Measurements from ENCODE around the gene TFCP2.
A peak's percentile ranks its signal among the peaks of the same experiment; 100 is the strongest.
"Not testable (repeated sequence)": the region's sequence is repeated elsewhere in the genome, so short reads cannot be mapped to it uniquely, and the experiment has no call there.

Gene TFCP2, protein sequence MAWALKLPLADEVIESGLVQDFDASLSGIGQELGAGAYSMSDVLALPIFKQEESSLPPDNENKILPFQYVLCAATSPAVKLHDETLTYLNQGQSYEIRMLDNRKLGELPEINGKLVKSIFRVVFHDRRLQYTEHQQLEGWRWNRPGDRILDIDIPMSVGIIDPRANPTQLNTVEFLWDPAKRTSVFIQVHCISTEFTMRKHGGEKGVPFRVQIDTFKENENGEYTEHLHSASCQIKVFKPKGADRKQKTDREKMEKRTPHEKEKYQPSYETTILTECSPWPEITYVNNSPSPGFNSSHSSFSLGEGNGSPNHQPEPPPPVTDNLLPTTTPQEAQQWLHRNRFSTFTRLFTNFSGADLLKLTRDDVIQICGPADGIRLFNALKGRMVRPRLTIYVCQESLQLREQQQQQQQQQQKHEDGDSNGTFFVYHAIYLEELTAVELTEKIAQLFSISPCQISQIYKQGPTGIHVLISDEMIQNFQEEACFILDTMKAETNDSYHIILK

DNA sequence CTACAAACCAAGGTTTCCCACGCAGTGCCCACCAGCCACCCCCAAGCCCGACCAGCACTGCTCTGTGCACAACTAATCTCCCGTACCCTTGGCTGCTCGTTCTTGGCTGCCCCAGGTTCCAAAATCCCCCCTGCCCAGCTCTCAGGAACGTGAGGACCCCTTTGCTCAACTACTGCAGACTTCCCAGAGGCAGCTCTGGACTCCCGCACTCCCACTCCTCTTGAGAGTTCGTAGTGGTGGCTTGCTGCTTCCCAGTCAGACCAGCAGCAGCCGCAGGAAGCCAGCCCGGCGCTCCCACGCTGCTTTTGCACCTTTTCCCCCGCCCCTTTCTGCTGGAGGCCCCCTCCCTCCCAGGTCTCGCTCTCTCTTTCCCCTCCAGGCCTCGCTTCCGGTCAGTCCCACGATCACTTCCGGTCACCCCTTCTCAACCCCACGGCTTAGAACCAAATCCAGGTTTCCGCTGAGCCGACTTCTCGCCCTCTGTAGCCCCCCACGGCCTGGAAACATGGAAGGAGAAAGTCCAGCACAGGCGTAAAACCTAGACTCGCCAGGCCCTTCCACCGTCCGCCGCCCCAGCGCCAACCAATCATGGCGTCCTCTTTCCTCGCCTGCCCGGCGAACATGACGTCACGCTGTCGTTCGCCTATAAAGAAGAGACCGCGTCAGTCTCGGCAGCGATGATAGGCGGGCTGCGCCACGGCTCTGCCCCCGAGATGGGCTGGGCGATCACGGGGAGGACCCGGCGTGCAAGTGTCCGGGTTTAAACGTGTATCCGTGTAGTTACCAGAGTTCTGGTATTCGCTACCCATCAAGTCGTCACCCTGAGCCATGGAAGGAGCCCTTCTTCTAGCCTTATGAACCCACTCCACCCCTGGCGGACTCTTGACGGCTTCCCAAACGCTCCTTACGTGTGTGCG is at the start of gene TFCP2:
Gene TFCP2, minus strand, starts transcription at position 621 of the 917 bp plus-strand sequence. CDS start 713 bp downstream, outside the sequence.
- peak; percentile 97 for DNase-seq

DNA sequence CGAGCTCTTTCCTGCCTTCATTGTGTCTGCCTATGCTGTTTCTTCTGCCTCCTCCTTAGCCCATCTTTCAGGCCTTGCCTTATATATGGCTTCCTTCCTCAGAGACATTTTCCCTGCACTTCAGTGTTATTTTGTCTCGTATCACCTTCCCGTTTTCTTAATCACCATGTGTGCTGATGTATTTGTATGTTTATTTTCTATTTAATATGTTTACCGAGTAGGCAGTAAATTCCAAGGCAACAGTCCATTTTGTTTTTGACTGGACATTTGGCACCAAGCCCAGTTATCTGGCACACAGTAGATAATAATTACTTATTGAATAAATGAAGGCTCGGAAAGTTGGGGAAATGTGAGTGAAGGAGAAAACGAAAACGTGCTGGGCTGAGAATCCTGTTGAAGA is 49.5 kb upstream of the TFCP2 start:
- DNase-seq, result no peak

DNA sequence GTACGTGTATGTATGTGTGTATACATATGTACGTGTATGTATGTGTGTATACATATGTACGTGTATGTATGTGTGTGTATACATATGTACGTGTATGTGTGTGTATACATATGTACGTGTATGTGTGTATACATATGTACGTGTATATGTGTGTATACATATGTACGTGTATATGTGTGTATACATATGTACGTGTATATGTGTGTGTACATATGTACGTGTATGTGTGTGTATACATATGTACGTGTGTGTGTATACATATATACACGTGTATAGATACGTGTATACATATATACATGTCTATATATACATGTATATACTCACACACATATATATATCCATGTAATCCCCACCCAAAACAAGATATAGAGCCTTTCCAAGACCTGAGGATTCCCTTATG is 46.9 kb upstream of the TFCP2 start:
- DNase-seq, result not testable (repeated sequence)

DNA sequence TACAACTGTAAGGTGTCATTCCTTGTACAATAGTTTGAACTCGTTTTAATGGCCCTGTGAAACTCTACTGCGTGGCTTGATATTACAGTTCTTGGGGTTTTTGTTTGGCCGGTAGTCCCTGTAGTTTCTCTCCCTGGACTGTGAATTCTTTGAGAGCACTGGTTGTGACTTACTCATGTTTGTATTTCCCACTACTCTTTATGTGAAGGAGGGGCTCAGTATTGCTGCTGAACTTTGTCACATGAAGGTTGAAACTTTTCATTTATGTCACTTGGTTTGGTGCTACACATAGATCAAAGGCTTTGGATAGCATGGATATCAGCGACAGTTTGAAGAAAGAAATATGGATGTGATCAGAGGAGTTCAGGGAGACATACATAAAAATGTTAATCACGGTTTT is 46.4 kb upstream of the TFCP2 start:
- DNase-seq, result no peak

DNA sequence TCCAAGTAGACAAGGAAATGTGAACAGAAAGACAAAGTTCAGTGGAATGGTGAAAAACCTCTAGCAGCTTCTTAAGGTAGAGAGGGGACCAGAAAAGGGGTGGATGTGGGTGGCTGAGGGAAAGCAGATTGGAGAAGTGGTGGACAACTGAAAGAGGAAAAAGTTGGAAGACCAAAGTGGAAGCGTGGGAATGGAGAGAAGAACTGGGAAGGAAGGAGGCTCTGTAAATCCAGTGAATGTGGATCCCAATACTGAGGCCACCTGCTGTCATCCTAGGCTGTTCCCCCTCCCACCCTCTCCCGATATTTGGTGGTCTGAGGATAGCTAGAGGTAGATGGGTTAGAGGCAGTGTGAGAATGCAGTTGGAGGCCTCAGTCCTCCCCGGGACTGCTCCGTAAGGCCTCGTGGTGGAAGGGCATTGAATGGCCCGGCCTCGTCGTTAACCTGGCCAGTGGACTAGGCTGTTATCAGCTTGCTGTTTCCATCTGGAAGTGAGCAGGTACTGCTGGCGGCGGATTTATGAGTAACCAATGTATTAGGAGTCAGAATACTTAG is 45.7 kb upstream of the TFCP2 start:
- DNase-seq, result no peak

DNA sequence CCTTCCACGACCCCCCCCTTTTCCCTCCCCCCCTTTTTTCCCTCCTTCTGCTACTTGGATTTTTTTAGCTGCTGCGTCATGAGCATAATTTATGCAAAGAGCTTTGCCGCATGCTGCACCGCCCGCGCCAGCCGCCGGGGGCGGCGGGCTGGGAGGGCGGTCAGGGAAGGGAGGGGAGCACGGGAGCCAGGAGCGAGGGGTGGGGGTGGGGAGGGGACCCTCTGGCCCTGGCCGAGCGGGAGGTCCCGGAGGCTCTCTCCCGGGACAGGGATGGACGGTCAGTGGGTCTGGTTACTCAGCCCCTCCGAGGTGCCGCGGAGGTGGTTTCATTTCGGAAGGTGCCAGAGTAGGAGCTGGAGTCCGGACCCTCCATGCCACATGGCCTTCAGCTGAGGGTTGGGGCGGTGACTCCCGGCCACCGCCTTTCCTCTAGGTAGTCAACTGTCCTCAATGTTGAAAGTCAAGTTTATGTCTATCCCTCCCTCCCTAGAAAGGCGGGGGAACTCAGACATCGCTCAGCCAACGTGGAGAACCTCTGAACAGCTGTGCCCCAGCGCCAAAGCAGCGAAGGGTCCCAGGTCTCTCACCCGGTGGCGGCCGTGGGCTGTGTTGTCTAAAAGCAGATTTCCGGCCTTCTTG is 45.2 kb upstream of the TFCP2 start, which contains the start of gene POU6F1:
Gene POU6F1, minus strand, starts transcription at position 95 of the 639 bp plus-strand sequence. CDS start 11,226 bp downstream, outside the sequence.
- DNase-seq, result peak; percentile 76

DNA sequence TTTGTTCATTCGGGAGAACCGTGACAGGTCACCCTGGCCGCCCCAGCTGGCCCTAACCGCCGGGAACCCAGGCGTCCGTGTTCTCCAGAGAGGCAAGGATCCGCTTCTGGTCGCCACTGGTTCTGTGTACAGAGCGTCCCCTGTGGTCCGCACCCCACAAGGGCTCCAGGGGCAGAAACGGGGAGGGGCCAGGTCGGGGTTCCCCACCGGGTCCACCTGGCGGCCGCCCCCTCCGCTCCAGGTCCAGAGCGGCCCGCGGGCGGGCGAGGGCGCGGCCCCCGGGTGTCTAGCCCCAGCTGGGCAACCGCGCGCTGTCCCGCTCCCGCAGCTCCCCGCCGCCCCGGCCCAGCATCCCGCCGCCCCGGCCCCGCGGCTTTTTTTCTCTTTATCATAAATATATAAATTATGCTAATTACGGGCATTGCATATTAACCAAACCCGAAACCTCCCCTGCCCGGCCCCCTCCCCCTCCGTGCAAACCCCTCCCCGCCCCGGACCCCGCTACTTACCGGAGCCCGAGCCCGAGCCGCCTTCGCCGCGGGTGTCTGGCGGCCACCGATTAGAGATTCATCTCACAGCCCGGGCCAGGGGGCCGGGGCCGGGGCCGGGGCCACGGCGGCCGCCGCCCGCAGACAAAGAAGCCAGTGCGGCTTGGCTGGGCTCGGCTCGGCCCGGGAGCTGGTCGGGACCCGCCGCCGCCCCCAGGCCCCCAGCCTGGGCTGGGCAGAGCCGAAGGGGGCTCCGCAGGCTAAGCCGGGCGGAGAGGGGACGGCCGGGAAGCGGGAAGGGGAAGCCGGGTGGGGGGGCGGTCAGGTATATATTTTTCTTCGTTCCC is 44.4 kb upstream of the TFCP2 start:
- peak; percentile 16 for DNase-seq

DNA sequence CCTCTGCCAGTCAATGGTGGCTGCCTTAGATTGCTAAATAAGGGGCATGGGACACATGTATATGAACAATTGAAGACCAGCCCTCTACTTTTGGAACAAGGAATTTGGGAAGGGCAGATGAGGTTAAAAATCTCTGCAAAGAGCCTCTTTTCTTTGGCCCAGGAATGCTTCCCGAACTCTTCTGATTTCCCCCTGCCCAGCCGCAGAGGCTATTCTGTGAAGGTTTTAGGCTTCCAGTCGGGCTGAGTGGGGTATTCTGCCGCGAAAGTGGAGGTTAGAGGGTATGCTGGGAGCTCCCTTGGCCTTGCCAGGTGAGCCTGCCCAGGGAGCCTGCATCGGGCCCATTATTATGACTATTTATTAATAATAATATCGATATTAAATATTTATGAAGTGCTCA is 43.7 kb upstream of the TFCP2 start:
- DNase-seq, result no peak

DNA sequence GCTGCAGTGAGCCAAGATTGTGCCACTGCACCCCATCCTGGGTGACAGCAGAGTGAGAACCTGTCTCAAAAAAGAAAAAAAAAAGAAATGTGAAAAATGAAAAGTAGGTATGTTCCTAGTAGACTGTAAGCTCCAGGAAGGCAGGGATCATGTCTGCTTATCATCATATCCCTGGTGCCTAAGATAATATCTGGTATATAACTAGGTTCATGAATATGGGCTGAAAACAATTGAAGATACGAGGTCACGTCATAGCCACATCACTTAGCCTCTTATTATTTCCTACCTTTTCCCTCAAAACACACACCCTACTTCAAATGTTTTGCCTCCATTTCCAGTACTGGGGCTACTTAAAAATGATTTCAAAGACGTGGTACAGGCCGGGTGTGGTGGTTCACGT is 42.0 kb upstream of the TFCP2 start:
- DNase-seq, result no peak

DNA sequence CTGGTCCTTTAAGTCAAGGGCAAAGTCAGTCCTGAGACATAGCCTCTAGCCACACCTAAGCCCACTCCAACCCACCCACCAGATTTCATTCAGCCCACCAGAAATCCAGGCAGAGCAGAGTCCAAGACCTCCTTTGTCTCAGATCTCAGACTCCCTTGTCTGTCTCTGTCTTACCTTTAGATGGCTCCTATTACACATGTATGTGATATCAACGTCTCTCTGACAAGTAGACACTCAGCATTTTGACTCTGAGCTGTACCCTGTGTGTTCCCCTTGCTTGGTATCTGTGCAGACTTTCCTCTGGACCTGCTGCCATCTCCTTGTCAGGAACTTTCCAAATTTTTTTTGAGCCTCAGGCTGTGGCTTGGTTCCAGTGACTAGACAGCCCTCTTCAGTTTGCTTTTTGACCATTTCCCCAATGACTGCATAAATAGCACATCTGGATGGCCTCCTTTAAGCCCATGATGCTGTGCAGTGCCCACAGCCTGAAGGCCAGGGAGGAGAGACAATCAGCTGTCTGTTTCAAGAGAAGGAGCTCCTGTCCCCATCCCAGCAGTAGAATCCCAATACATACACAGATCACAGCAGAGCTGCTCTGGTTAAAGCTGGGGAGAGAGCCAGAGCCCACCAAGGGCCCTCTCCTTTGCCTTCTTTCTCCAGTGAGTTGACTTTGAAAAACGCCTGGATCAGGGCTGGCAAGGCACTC is 37.9 kb upstream of the TFCP2 start:
- DNase-seq, result no peak

DNA sequence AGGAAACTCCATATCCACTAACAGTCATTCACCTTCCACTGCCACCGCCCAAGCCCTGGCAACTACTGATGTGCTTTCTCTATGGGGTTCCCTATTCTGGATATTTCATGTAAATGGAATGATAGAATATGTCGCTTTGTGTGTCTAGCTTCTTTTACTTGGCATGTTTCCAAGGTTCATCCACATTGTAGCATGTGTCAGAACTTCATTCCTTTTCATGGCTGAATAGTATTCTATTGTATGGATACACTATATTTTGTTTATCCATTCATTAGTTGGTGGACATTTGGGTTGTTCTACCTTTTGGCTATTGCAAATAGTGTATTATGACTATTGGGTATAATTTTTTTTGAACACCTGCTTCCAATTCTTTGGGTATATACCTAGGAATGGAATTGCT is 36.3 kb upstream of the TFCP2 start:
- no peak for DNase-seq

DNA sequence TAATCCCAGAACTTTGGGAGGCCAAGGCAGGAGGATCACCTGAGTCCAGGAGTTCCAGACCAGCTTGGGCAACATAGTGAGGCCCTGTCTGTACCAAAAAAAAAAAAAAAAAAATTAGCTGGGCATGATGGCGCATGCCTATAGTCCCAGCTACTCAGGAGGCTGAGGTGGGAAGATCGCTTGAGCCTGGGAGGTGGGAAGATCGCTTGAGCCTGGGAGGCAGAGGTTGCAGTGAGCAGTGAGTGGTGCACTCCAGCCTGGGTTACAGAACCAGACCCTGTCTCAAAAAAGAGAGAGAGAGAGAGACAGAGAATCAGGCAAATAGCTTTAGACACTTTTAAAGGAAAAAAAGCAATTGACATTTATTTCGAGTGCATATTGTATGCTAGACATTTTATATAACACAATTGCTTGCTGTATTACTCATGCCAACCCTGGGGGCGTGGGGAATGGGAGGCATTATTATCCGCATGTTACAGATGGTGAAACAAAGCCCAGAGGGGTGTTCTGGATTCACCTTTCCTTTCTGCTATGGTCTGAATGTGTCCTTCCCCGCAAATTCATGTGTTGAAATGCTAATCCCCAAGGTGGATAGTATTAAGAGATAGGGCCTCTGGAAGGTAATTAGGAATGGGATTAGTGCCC is 35.2 kb upstream of the TFCP2 start:
- DNase-seq, result no peak

DNA sequence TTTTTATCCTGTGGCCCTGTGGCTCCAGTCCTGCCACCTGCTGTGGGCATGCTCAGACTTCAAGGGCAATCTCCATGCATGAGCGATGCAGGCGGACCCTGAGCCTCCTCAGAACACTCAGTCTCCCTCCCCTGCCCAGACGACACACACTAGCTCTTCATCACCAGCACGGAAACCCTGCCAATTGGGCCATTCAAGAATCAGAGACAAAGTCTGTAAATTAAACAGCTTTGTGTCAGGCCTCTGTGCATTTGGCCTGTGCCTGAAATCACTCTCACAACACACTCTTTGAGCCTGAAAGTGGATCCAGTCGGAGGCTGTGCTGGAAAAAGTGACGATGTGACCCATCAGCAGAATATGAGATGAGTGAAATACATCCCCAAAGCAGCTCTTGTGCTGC is 32.4 kb upstream of the TFCP2 start:
- no peak for DNase-seq

DNA sequence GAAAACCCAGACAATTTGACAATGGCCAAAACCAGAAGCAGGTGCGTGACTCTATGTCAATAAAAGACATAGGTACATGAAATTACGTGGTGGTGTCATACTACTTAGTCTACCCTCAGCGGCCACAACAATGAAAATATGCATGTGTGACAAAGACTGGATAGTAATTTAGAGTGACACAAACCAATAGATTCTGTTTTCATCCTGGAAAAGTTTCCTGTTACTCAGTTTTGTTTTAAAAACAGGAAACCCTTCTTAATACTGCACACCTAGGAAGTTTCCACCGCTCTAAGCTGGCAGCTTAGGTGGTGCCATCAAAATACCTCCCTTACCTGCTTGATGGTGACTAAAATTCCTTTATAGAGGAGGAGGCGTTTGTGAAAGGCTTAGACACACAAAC is 29.8 kb upstream of the TFCP2 start:
- DNase-seq, result no peak

DNA sequence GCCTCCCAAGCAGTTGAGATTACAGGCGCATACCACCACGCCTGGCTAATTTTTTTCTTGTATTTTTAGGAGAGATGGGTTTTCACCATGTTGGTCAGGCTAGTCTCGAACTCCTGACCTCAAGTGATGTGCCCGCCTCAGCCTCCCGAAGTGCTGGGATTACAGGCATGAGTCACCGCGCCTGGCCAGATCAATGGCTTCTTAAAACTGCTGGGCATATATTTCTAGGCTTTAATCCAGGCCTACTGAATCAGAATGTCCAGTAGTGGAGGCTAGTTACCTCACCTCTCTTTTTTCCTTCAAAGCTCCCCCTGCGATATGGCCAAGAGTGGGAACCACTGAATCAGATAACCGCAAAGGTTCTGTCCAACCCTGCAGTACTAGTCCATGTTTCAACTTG is 27.9 kb upstream of the TFCP2 start:
- no peak for DNase-seq

DNA sequence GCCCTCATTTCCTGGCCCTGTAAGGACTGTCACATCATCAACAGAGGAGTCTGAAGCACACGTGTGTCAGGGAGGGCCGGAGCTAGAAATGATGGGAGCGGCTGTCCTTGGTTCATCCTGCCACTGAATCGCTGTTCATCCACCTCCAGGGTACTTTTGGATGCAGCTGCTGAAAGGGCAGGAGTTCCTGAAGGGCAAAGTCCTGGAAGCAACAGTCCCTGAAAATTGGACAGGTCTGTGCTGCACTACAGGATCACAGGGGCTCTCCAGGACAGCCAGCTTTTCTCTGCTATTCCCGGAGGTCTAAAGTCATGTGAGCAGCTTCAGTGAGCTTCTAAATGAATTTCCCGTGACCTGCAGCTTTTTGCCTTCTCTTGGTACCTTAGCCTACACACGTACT is 27.2 kb upstream of the TFCP2 start:
- DNase-seq, result no peak

DNA sequence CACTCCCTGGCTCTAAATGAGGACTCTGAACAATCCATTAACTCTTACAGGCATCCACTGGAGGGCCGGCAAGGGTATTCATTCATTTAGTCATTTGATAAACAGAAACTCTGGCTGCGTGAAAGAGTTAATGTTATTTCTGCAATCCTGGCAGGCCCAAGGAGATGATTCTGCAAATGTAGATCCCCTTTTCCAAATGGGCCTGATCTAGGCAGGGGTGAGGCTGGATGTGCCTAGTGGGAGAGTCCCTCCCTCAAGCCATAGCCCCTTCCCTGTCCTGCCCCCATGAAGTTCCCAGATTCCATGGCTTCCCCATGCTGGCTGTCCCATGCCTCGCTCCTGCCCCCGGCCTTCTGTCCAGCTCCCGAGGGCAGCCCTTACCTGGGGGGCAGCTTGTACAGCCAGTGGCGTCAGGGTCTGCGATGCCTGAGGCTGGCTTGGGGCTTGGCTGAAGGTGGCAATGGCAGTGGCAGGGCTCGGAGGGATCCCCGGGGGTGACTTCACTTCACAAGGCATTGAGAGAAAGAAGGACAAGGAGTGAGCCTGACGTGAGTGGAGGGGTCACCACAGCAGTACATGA is 26.5 kb upstream of the TFCP2 start:
- DNase-seq, result no peak

DNA sequence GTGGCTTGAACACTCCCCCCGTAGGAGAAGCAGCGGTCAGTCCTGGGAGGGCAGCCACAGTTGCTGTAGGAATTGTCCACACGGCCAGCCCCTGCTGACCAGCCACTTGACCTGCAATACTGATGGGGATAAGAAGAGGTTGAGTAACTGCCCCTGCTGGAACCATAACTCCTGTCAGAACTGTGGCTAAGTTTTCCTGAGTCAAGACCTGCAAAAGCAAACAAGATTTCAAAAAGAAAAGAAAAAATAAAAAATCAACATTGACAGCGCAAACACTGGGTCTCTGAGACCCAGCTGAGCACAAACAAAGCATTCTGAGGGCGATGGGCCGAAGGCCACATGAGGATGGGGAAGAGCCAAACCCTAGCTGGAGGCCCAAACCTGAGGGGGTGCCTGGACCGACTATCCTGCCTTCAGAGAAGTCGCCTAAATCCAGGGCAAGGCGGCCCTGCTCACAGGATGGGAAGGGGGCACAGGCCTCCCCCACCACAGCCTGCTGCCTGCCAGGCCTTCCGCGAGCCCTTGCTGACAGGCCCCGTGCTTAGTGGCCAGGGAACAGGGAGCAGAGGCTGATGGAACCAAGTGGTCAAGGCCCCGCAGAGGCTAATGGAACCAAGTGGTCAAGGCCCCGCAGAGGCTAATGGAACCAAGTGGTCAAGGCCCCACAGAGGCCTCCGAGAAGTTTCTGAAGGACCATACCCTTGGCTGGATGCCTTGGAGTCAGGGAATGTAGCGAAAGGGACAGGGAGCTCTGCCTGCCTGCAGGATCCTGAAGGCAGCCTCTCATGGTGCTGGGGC is 25.8 kb upstream of the TFCP2 start:
- DNase-seq, result no peak

Measured in NCI-H2107 (cell line).